Pancreas (tissue), 10 donors: ENCODE measurements around the gene PHLDB3. TPM values are rescaled to one million over a fixed set of nuclear protein-coding genes. Genes with fewer than 3 reads are reported as not detected.

Experiments
- ATAC-seq, 4 donors: fragments of 200-7000 bp; cut with Tn5 transposase; one replicate each; pipeline versions ENCODE4 v1.8.0 to v1.9.1; 2020; ENCODE audit warnings: mild to moderate bottlenecking in 4 of 4, moderate library complexity in 4 of 4
- DNase-seq, 6 donors: peaks; one replicate each; pipeline ENCODE4 v3.0.0-alpha.2; 2020
- FAIRE-seq: peaks from 2 replicates; lab custom pipeline; 2012; peaks lifted over from hg19 to GRCh38; lab: Jason Lieb, UNC
- H3K27ac ChIP-seq, 4 donors: fragments of 200-600 bp; sonication (generic); 1 replicate in 3 of 4; 2 replicates in 1 of 4; pipeline versions ENCODE4 v1.5.0 to v1.8.0; 2020
- H3K27me3 ChIP-seq, 4 donors: fragments of 200-600 bp; one replicate each; pipeline ENCODE4 v1.8.0; 2021
- H3K36me3 ChIP-seq, 3 donors: fragments of 200-600 bp; sonication (generic) in 1 of 3; one replicate each; pipeline versions ENCODE4 v1.5.0 to v1.8.0; 2020 to 2021
- H3K4me1 ChIP-seq, 3 donors: fragments of 200-600 bp; one replicate each; pipeline ENCODE4 v1.8.0; 2021
- H3K4me3 ChIP-seq, 4 donors: fragments of 200-600 bp; sonication (generic) in 2 of 4; one replicate each; pipeline versions ENCODE4 v1.5.0 to v1.8.0; 2020 to 2021
- H3K9me3 ChIP-seq, 4 donors: fragments of 200-600 bp; one replicate each; pipeline ENCODE4 v1.8.0; 2021
- WGBS, 2 donors: extraction: QIAGEN DNeasy Blood & Tissue Kit; methylation state at CpG; one replicate each; pipeline ENCODE4 v1.1.7; 2013; 5-methylcytosine and 5-hydroxymethylcytosine counted together
- intact Hi-C, 3 donors: fragments of 100-400 bp; cut with DNase I; formaldehyde crosslinking; loops; one replicate each; pipeline versions ENCODE4 v1.11.1 to v1.14.2; 2022
- polyA plus RNA-seq, 2 donors: library from polyadenylated mRNA; stranded (reverse); fragments of 200-250 nt; gene quantifications; one replicate each; pipeline ENCODE4 v1.2.3, GENCODE V29; 2013
- total RNA-seq, 6 donors: library from RNA; stranded (reverse); fragmentation: NEBNext Ultra II Directional in 4 of 6; extraction: Animal tissue kit (Norgen Biotek cat#: 25700) in 4 of 6; gene quantifications; one replicate each; pipeline versions ENCODE4 v1.2.1 to v1.2.4, GENCODE V29; 2021 to 2023
- TF ChIP-seq, protein P1 (sequence below), 4 donors: fragments of 200-600 bp; sonication (generic) in 3 of 4; IDR thresholded peaks; one replicate each; pipeline versions ENCODE4 v1.5.0 to v1.8.0; 2021; ENCODE audit warnings: antibody characterized with exemption in 4 of 4
- donor health status: healthy with polysubstance abuse.
- donor health status: DM: no; HTN: no; CAD: no; lungs with moderate emphysema.
- donor health status: DM: no; HTN: no; CAD: no.
- donor health status: control.
- donor health status: control.
- donor health status: Bipolar disorder and iron deficiency.
- donor health status: DM: yes; HTN: yes; CAD: no.
- donor health status: DM: no; HTN: no; CAD: no.
- donor health status: DM: no; HTN: no; CAD: no.
- donor health status: DM: yes; HTN: yes; CAD: no.

Gene PHLDB3
- total and polyA plus RNA-seq, 8 donors: 7.2 to 33.7 (median 10.7) TPM

DNA sequence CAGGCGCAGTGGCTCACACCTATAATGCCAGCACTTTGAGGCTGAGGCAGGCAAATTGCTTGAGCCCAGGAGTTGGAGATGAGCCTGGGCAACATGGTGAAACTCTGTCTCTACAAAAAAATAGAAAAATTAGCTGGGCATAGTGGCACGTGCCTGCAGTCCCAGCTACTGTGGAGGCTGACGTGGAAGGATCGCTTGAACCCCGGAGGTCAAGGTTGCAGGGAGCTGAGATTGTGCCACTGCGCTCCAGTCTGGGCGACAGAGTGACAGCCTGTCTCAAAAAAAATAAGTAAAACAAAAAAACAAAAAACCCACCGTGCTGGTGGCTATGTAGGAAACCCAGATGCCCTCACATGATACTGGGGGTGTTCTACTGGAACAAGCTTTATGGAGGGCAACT is 16.4 kb downstream of the PHLDB3 start:
- no peak for ATAC-seq
- H3K4me3 ChIP-seq: no peak overlapping the region
- H3K27ac ChIP-seq: no peak overlapping the region
- TF ChIP-seq, protein P1, sequence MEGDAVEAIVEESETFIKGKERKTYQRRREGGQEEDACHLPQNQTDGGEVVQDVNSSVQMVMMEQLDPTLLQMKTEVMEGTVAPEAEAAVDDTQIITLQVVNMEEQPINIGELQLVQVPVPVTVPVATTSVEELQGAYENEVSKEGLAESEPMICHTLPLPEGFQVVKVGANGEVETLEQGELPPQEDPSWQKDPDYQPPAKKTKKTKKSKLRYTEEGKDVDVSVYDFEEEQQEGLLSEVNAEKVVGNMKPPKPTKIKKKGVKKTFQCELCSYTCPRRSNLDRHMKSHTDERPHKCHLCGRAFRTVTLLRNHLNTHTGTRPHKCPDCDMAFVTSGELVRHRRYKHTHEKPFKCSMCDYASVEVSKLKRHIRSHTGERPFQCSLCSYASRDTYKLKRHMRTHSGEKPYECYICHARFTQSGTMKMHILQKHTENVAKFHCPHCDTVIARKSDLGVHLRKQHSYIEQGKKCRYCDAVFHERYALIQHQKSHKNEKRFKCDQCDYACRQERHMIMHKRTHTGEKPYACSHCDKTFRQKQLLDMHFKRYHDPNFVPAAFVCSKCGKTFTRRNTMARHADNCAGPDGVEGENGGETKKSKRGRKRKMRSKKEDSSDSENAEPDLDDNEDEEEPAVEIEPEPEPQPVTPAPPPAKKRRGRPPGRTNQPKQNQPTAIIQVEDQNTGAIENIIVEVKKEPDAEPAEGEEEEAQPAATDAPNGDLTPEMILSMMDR (IDR thresholded peaks at IDR 0.05): no peak
- 89 to 93% methylated on average over 8 of the region's 8 CpGs for WGBS, 2 donors
- no peaks in the 10 kb centered on the region for H3K9me3 ChIP-seq
- no peaks in the 10 kb centered on the region for H3K27me3 ChIP-seq
- H3K4me1 ChIP-seq: no peaks in the 10 kb centered on the region
- H3K36me3 ChIP-seq: no peaks in the 10 kb centered on the region
- intact Hi-C loops: no loop called here
- FAIRE-seq: no peak
- DNase-seq: no peak

DNA sequence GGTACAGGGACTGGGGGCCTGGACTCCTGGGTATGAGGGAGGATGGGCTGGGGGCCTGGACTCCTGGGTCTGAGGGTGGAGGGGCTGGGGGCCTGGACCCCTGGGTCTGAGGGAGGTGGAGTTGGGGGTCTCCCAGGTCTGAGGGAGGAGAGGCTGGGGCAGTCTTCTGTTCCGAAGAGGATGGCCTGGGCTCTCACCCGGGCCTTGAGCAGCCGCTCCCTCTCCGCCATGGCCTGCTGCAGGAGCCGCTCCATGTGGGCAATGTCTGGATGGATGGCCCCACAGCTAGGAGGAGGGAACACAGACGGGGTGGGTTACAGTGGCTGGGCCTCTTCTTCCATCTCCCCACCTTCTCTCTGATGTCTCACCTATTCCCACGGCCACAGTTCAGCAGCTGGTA is 18.1 kb downstream of the PHLDB3 start:
- DNase-seq (no peak), FAIRE-seq (no peak), ATAC-seq (no peak)
- Histone ChIP-seq H3K36me3 (no peaks in the 10 kb centered on the region), H3K27me3 (no peaks in the 10 kb centered on the region), H3K27ac (no peak overlapping the region), H3K9me3 (no peaks in the 10 kb centered on the region), H3K4me3 (no peak overlapping the region), H3K4me1 (no peaks in the 10 kb centered on the region)
- WGBS, 2 donors: 89 to 96% methylated on average over 6 to 7 of the region's 7 CpGs
- intact Hi-C loops: no loop called here
- TF ChIP-seq, protein P1 (IDR thresholded peaks at IDR 0.05): no peak

DNA sequence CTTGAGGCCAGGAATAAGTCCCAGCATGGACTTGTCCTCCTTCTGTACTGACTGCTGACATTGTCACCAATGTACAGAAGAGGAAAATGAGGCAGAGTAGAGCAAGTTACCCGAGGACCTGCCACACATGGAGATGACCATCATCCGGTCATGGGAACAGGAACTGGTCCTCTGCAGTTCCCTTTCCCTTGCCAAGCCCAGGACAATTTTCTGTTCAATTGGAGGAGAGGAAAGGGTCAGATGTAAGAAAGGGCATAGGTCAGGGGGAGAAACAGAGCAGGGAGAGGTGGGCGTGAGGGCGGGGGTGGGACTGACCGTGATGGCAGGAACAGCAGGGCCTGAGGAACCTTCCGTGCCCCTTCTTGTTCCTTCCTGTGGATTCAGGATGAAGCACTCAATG is 18.6 kb downstream of the PHLDB3 start:
- ATAC-seq (no peak), DNase-seq (no peak), FAIRE-seq (no peak)
- H3K27ac ChIP-seq: no peak overlapping the region
- intact Hi-C loops: no loop called here
- no peaks in the 10 kb centered on the region for H3K27me3 ChIP-seq
- H3K9me3 ChIP-seq: no peaks in the 10 kb centered on the region
- no peaks in the 10 kb centered on the region for H3K4me1 ChIP-seq
- H3K36me3 ChIP-seq: no peaks in the 10 kb centered on the region
- TF ChIP-seq, protein P1 (IDR thresholded peaks at IDR 0.05): no peak
- H3K4me3 ChIP-seq: no peak overlapping the region
- WGBS, 2 donors: 84 to 90% methylated on average over 6 of the region's 6 CpGs

DNA sequence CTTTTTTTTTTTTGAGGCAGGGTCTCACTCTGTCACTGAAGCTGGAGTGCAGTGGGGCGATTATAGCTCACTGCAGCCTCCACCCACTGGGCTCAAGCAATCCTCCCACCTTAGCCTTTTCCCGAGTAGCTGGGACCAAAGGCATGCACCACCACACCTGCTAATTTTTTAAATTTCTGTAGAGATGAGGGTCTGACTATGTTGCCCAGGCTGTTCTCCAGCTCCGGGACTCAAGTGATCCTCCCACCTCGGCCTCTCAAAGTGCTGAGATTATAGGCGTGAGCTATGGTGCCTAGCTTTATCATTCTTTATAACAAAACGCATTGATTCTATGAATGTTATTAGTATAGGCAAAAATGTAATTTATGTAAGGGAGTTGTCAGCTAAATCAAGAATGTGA is 21.3 kb downstream of the PHLDB3 start:
- no peak for FAIRE-seq

DNA sequence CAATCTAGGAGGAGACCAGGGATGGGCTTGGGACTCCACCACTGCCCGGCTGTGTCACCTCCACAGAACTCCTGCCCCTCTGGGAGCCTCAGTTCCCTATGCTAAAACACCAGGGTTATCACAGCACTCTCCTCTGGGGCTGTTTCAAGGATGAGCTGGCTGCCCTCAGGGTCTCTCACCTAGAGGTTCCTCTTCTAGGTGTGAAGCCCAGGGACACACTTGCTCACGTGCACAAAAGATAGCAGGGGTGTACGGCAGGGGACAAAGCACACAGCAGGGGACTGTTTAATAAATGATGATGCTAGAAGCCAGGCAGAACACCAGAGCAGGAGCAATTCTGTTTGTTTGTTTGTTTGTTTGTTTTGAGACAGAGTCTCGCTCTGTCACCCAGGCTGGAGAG is 22.4 kb downstream of the PHLDB3 start:
- no peak overlapping the region for H3K4me3 ChIP-seq
- no peak for FAIRE-seq

More for the DNA sequence above, 21.3 kb downstream of the PHLDB3 start:
- Histone ChIP-seq H3K9me3 (no peaks in the 10 kb centered on the region), H3K27me3 (no peaks in the 10 kb centered on the region), H3K4me3 (no peak overlapping the region), H3K4me1 (no peaks in the 10 kb centered on the region), H3K36me3 (no peaks in the 10 kb centered on the region), H3K27ac (no peak overlapping the region)
- no peak for ATAC-seq
- DNase-seq: no peak
- intact Hi-C loops: no loop called here
- TF ChIP-seq, protein P1 (IDR thresholded peaks at IDR 0.05): no peak
- 94 to 96% methylated on average over 6 of the region's 6 CpGs for WGBS, 2 donors

More for the DNA sequence above, 22.4 kb downstream of the PHLDB3 start:
- intact Hi-C loops: no loop called here
- Histone ChIP-seq H3K27ac (no peak overlapping the region), H3K27me3 (no peaks in the 10 kb centered on the region), H3K9me3 (no peaks in the 10 kb centered on the region), H3K4me1 (no peaks in the 10 kb centered on the region), H3K36me3 (no peaks in the 10 kb centered on the region)
- TF ChIP-seq, protein P1 (IDR thresholded peaks at IDR 0.05): no peak
- DNase-seq (no peak), ATAC-seq (no peak)
- WGBS, 2 donors: 84 to 91% methylated on average over 4 of the region's 4 CpGs
